Kidney glomerular epithelial cell (primary cell): ENCODE results near the gene NFATC2.
A peak's percentile ranks its signal among the peaks of the same experiment; 100 is the strongest.
"Not testable (repeated sequence)": the region's sequence is repeated elsewhere in the genome, so short reads cannot be mapped to it uniquely, and the experiment has no call there.

Experiments used
- DNase-seq: peaks from one replicate; lab custom pipeline; 2025; lab: John Stamatoyannopoulos, UW

The NFATC2 gene

GRCh38 chr20:51470499-51470820 lies 72.1 kb downstream of the NFATC2 start:
- DNase-seq: no peak

- DNase-seq: no peak
Measured at GRCh38 chr20:51469578-51470498, 72.7 kb downstream of the NFATC2 start.

GRCh38 chr20:51469046-51469445 lies 73.5 kb downstream of the NFATC2 start:
- DNase-seq: no peak

- DNase-seq: no peak
Measured at GRCh38 chr20:51468636-51469035, 73.9 kb downstream of the NFATC2 start.

- DNase-seq: no peak
Measured at GRCh38 chr20:51467956-51468626, 74.4 kb downstream of the NFATC2 start.

GRCh38 chr20:51463998-51464397 lies 78.5 kb downstream of the NFATC2 start:
- no peak for DNase-seq

- DNase-seq: no peak
Measured at GRCh38 chr20:51463560-51463959, 79.0 kb downstream of the NFATC2 start.

- no peak for DNase-seq
Measured at GRCh38 chr20:51462566-51463276, 79.8 kb downstream of the NFATC2 start.

- DNase-seq: not testable (repeated sequence)
Measured at GRCh38 chr20:51461846-51462245, 80.7 kb downstream of the NFATC2 start.

GRCh38 chr20:51461306-51461705 lies 81.2 kb downstream of the NFATC2 start:
- DNase-seq: no peak

- no peak for DNase-seq
Measured at GRCh38 chr20:51460569-51461265, 81.8 kb downstream of the NFATC2 start.

- no peak for DNase-seq
Measured at GRCh38 chr20:51460163-51460562, 82.4 kb downstream of the NFATC2 start.

GRCh38 chr20:51458751-51459439 lies 83.6 kb downstream of the NFATC2 start:
- DNase-seq: no peak

- DNase-seq: no peak
Measured at GRCh38 chr20:51457533-51457932, 85.0 kb downstream of the NFATC2 start.

GRCh38 chr20:51456511-51457509 lies 85.7 kb downstream of the NFATC2 start:
- peak; percentile 97 for DNase-seq

GRCh38 chr20:51454250-51454865 lies 88.2 kb downstream of the NFATC2 start:
- DNase-seq: no peak

- no peak for DNase-seq
Measured at GRCh38 chr20:51452734-51453365, 89.7 kb downstream of the NFATC2 start.

- no peak for DNase-seq
Measured at GRCh38 chr20:51452091-51452613, 90.4 kb downstream of the NFATC2 start.

GRCh38 chr20:51451484-51451883 lies 91.0 kb downstream of the NFATC2 start:
- DNase-seq: no peak
